Activated T-helper 1 cell treated with Interleukin-2 at 50 U/mL for 16 hours (primary cell): ENCODE measurements around the gene GOLIM4.
"Not testable (repeated sequence)": the region's sequence is repeated elsewhere in the genome, so short reads cannot be mapped to it uniquely, and the experiment has no call there.

Source experiments
- DNase-seq: peaks from one replicate; pipeline ENCODE4 v3.0.0-alpha.2; 2020; ENCODE audit warnings: low read depth

Gene GOLIM4, protein sequence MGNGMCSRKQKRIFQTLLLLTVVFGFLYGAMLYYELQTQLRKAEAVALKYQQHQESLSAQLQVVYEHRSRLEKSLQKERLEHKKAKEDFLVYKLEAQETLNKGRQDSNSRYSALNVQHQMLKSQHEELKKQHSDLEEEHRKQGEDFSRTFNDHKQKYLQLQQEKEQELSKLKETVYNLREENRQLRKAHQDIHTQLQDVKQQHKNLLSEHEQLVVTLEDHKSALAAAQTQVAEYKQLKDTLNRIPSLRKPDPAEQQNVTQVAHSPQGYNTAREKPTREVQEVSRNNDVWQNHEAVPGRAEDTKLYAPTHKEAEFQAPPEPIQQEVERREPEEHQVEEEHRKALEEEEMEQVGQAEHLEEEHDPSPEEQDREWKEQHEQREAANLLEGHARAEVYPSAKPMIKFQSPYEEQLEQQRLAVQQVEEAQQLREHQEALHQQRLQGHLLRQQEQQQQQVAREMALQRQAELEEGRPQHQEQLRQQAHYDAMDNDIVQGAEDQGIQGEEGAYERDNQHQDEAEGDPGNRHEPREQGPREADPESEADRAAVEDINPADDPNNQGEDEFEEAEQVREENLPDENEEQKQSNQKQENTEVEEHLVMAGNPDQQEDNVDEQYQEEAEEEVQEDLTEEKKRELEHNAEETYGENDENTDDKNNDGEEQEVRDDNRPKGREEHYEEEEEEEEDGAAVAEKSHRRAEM

DNA sequence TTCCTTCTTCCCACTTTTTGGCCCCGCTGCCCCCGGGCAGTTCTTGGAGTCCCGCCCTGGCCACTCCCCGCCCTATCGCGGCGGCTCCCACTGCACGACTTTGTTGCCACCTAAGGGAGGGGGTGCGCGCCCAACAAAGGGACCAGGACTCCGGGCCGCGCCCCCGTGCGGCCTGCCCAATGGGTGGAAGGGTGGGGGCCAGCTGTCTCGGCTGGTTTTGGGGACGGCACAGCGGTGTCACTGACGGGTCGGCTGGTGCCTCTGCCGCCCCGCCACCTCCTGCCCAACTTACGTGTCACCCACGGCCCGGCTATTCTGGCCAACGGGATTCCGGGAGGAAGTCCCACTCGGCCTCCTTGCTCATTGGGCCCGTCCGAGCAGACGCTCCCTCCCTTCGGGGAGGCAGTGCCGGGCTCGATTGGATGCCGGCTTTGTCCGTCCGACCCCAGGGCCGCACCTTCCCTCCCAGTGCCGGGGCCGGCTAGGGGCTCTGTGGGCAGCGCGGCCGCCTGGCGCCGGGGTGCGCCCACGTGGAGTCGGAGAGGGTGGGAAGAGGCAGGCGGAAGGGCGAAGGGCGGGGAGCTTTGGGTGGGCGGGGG, at the start of gene GOLIM4:
Gene GOLIM4 (minus strand): TSS at position 314 of the 599 bp plus-strand sequence. CDS start 639 bp downstream, outside the sequence.
- no peak for DNase-seq

DNA sequence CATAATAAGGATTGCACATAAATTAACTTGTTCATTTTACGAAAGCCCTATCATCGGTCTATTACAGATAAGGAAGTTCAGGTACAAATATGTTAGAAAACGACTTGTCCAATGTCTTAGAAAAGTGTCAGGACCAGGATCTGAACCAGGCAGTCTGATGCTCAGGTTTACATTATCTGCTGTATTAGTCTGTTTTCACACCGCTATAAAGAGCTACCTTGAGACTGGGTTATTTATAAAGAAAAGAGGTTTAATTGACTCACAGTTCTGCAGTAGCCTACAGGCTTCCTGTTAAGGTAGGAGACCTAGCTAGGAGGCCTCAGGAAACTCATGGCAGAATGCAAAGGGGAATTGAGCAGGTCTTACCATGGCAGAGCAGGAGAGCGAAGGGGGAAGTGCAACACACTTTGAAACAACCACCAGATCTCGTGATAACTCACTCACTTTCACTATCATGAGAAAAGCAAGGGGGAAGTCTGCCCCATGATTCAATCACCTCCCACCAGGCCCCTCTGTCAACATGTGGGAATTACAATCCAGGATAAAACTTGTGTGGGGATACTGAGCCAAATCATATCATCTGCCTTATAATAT, 45.8 kb upstream of the GOLIM4 start:
- no peak for DNase-seq

DNA sequence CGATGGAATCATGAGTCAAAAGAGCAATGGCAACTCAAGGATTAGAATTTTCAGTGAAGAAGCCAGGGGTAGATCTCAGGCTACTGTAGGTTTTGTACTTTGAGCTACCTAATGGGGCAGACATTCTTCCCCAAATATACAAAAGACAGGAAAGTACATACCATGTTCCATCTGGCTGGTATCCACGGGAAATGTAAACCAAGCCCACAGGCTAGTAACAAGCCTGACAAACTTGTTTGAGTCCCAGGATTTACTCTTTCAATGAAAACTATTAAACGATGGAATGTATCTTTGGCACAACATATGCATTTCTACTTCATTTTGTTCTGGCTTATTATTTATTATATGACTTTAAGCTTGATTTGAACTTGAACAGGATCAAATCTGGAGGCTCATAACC, 44.2 kb upstream of the GOLIM4 start:
- DNase-seq, result no peak

DNA sequence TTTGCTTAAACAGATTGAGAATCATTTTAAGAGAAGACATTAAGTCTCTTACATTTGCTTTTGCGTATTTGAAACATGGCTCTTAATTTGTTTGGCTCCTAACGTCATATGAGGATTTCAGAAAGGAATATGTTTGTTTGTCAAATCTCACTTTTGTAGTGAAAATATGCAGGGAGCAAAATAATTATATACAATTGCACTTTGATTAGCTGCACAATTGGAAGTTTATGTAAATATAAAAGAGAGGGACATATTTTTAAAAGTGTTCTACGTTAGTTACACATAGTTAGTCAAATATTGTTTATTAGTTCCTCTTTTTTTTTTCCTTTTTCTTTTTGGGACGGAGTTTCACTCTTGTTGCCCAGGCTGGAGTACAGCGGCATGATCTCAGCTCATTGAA, 42.7 kb upstream of the GOLIM4 start:
- no peak for DNase-seq

DNA sequence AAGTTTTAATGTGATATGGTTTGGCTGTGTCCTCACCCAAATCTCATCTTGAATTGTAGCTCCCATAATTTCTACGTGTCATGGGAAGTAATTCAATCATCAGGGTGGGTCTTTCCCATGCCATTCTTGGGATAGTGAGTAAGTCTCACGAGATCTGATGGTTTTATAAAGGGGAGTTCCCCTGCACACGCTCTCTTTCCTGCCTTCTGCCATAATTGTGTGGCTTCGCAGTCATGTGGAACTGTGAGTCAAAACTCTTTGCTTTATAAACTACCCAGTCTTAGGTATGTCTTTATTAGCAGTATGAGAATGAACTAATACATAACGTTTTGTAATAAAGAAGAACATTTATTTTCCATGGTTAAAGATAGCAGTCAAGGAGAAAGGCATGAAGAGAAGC, 39.2 kb upstream of the GOLIM4 start:
- DNase-seq, result no peak

DNA sequence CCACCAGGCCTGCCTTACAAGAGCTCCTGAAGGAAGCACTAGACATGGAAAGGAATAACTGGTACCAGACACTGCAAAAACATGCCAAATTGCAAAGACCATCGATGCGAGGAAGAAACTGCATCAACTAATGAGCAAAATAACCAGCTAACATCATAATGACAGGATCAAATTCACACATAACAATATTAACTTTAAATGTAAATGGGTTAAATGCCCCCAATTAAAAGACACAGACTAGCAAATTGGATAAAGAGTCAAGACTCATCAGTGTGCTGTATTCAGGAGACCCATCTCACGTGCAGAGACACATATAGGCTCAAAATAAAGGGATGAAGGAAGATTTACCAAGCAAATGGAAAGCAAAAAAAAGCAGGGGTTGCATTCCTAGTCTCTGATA, 34.5 kb upstream of the GOLIM4 start:
- DNase-seq, result not testable (repeated sequence)

DNA sequence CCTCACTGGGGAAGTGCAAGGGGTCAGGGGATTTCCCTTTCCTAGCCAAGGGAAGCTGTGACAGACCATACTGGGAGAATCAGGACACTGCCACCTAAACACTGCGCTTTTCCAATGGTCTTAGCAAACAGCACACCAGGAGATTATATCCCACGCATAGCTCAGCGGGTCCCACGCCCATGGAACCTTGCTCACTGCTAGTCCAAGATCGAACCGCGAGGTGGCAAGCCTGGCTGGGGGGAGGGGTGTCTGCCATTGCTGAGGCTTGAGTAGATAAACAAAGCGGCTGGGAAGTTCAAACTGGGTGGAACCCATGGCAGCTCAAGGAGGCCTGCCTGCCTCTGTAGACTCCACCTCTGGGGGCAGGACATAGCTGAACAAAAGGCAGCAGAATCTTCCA, 32.7 kb upstream of the GOLIM4 start:
- not testable (repeated sequence) for DNase-seq

DNA sequence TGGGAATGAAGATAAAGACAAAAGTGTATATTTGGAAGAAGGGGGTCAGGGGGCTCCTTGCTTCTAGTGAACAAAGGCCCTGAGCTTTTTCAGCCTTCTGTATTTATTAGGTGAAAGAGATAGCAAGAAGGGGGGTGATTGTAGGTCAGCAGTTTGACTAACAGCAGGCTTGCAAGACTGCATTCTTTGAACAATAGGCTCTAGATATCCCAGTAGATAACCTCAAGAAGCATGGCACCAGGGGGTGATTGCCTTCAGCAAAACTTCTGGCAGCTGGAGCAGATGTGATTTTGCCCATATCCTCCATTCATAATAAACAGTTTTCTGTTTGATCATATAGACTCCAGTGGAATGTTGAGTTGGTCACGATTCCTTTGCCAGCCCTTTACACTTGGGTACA, 31.7 kb upstream of the GOLIM4 start:
- DNase-seq, result no peak

DNA sequence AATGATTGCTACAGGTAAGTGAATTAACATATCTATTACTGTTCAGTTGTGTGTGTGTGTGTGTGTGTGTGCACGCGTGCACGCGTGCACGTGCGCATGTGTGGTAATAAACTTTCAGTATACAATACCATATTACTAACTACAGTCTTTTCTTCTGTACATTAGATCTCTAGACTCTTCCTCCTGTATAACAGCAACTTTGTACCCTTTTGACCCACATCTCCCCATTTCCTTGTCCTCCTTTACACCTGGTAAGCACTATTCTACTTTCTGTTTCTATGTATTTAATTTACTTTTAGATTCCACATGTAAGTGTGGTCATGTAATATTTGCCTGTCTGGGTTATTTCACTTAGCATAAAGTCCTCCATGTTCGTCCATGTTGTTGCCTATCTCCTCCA, 29.1 kb upstream of the GOLIM4 start:
- DNase-seq, result no peak

DNA sequence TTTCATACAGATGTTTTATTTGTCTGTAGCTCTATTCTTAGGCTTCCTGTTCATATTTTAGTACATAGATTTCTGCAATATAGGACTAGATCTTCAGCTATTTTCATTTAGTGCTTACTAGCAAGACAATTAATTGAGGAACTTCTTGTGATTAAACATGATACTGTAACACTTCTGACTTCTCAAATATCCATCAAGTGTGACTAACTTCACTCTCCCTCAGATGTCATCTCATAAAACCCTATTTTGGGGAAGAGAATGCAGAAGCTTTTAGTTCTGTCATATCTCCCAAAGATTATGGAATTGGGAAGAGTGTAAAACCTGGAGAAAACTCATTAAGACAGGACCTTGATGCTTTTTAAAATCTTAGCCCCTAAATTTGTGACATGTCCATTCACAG, 28.6 kb upstream of the GOLIM4 start:
- no peak for DNase-seq

DNA sequence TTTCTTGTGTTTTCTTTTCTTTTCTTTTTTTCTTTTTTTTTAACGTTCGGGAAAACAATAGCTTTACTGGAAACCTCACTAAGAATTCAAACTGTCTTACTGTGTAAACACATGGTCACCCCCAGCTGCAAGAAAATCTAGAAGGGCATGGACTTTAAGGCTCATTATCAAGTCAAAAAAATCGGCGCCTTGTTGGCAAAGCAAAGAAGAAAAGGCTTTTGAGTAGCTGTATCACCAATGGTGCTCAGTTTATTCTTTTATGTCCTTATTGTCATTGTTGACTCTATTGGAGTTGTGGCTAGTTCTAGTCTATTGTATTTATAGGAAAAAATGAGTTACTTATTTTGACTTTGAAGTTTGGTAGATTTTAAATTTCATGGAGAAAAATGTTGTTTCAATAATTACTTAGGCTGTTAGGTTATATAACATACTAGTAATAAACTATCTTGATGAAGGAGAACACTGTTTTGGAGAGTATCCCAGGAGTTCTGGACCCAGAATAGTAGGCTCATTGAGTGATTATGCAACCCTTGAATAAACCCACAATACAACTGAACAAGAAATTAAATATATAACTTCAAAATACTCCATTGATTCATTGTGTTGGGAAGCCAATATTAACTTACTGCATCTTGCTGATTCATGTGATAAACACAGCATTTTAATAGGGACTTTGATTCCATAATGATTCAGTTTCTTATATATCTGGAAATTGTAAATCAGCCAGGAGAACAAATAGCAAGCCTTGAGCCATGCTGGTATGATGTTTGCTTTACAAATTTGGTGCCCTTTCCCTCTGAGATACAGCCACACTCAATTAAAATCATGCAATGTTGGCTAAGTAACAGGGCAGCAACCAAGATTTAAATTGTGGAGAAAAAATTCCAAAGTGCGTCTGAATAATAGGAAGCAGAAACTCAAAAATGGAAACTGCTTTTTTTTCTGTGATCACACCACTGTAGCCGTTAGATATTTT, 27.8 kb upstream of the GOLIM4 start:
- no peak for DNase-seq

DNA sequence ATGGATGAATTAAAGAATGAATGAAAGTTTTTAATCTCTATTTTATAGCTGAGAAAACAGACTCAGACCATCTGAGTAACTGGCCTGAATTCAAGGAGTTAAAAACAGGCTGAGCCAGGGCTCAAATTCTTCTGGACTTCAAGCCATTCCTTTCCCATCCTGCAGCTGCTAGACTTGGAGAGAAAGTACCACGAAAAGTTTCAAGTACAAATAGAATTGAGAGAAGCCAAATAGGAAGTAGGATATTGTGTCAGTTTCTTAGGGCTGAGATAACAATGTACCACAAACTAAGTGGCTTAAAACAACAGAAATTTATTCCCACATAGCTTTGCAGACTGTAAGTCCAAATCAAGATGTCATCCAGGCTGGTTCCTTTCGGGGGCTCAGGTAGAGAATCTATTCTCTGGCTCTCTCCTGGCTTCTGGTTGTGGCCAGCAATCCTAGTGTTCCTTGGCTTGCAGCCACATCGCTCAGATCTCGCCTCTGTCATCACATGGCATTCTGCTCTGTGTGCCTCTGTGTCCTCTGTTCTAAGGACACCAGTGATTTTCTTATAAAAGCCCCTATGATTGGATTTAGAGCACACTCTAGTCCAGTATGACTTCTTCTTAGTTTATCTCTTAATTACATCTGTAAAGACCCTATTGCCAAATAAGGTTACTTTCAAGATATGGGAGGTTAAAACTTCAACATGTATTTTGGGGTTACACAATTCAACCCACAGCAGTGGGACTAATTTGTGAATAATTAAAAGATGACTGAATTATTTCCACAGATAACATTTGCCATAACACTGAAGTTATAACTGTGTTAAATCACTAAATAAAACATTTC, 25.7 kb upstream of the GOLIM4 start:
- no peak for DNase-seq

DNA sequence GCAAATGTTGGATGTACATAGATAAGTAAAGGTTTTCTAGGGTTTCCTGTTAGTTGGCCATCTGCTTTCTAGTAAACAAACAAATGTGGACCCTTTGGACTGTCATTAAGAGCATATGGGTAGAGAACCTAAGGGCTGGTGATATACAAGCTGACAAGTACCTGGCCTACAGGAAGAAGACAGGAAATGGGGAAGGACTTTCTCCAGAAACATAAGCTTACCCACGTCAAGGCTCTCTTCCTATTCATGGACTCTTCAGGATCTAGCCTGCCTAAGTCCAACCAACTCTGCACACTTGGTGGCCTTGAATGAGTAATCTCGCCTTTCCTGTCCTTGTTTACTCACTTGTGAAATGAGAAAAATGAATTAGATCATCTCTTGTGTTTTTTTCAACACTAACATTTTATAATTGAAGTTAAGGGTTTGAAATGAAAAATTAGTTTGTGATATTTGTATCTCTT, 22.2 kb upstream of the GOLIM4 start:
- no peak for DNase-seq

DNA sequence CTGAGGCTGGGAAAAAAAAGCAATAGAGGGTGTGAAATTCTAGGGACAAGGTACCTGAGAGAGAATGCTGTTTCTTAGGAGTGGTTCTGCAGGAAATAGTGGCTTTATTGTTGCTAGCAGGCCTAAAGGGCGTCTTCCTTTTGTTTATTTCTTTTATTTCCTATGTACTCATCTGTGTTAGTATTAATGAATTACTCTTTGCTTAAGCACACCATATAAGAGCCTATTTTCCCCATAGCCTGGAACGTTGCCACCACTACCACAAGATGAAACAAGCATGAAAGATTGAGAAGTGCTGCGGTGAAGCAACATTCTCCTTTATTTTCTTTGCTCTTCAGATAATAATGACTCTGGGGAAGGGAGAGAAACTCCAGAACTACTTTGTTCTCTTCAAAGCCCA, 21.3 kb upstream of the GOLIM4 start:
- DNase-seq, result no peak

DNA sequence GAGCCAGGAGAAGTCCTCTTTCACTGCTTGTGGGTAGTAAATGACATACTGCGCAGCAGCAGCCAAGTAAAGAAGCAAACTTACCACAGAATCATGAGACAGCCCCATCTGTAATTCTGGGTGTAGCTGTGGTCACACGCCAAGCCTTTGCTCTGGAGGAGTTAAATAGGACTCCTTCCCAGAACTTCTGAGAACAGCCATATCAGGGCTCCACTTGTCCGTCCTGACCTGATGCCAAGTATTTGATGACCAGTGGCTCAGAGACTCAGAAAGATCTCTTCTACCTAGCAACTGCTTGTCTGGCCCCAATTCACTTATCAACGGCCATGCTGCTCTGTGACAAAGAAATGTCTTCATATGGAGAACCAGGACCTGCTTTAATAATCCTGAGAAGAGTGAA, 20.6 kb upstream of the GOLIM4 start:
- DNase-seq, result no peak

DNA sequence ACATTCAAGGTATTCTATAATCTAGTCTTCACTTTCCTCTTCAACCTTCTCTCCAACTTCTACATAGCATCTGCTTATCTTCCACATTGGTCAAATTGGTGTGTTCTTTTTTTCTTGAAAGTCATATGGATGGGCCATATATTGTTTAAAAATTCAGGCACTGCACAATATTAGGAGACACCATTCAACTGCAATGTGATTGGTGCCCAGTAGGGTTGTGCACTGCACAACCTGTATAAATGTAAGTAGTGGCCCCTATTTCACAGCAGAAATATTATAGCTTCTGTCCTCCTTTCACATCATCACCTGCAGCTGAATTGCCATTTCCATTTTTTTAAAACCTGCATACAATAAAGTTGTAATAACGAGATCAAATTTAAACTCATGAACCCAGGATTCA, 18.1 kb upstream of the GOLIM4 start:
- no peak for DNase-seq

DNA sequence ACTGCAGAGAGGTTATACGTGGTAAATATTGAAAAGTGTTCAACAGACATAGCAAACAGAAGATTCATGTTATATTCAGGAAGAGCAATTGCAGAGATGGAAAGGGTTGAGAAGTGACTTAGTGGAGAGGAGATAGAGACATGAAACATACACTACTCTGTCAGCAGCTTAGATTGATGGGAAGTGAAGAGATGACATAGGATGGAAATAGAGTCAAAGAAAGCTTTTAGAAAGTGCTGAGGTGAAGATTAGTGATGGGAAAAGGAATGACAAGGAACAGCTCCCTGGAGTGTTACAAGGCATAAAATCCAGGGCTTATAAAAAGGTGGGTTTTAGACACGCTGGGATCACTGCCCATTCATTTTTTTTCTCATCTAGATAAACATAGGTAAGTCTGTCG, 17.2 kb upstream of the GOLIM4 start:
- DNase-seq, result no peak

DNA sequence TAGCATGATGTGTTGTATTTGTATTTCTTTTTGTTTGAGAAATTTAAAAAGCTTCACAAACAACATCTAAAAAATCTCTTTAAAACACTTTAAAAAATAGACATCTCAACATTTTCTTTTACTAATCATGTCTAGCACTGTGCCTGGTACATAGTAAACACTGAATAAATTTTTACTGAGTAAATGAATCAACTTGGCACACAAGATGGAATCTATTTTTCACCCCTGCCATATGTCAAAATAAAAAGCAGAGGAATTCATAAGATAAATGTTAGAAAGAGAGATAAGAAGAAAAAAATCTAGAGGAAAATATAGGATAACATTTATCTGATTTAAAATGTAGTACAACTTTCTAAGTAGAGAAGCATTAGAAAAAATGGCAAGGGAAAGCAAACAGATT, 8.6 kb upstream of the GOLIM4 start:
- no peak for DNase-seq

DNA sequence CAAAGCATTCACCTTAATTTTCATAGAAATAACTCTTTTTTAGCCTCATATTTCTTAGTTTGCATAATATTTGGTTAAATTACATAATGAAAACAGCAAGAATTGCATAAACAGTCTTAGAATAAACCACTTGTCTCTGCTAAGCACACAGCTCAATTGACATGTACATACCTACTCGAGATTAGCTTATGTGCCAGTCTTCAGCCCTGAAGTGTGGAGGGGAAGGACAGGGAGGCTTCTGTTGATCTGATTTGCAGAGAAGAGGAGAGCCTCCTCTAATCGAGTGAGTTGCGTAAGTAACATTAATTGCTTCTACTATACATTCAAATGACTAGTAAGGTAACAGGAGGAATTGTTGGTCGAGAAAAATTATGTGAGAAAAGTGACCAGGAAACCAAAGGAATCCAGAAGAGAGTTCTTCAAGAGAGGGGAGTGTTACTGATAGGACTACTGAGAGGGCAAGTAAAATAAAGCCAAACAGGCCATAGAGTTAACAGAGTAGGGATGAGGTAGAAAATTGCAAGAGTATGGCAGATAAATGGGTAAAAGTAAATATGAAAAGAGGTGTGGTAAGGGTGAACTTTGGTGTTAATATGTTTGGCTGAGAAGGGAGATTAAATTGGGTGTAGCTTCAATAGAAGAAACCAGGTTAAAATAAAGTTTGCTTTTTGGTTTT, 7.1 kb upstream of the GOLIM4 start:
- DNase-seq, result no peak
